AG09309 (cell line): ENCODE measurements around the gene TAGLN.

Source experiments
- DNase-seq: peaks from one replicate; pipeline ENCODE4 v3.0.0-alpha.2; 2010; ENCODE audit warnings: low read depth
- H3K4me3 ChIP-seq: 2 replicates; pipeline ENCODE4 v1.5.1; 2011; ENCODE audit warnings: mild to moderate bottlenecking, low read depth, low read length, moderate library complexity; ENCODE audit not compliant: control insufficient read depth
- TF ChIP-seq, protein P1 (sequence below): IDR thresholded peaks from 2 replicates; pipeline ENCODE4 v1.5.1; 2011; ENCODE audit warnings: mild to moderate bottlenecking, low read depth, low read length, inconsistent platforms; ENCODE audit not compliant: insufficient read depth, control insufficient read depth; ENCODE audit errors: missing control alignments

Gene TAGLN

DNA sequence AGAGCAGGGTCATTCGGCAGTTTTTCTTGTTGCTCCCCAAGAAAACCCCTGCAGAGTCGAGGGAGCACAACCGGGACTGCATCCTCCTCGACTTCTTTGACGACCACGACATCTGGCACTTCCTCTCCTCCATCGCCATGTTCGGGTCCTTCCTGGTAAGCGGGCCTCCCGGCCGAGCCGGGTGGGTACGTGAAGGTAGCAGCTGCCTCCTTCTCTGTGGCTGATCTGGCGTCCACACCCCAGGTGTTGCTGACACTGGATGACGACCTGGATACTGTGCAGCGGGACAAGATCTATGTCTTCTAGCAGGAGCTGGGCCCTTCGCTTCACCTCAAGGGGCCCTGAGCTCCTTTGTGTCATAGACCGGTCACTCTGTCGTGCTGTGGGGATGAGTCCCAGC lies 3.4 kb upstream of the TAGLN start:
- DNase-seq, result no peak
- no peak overlapping the region for H3K4me3 ChIP-seq
- TF ChIP-seq, protein P1, sequence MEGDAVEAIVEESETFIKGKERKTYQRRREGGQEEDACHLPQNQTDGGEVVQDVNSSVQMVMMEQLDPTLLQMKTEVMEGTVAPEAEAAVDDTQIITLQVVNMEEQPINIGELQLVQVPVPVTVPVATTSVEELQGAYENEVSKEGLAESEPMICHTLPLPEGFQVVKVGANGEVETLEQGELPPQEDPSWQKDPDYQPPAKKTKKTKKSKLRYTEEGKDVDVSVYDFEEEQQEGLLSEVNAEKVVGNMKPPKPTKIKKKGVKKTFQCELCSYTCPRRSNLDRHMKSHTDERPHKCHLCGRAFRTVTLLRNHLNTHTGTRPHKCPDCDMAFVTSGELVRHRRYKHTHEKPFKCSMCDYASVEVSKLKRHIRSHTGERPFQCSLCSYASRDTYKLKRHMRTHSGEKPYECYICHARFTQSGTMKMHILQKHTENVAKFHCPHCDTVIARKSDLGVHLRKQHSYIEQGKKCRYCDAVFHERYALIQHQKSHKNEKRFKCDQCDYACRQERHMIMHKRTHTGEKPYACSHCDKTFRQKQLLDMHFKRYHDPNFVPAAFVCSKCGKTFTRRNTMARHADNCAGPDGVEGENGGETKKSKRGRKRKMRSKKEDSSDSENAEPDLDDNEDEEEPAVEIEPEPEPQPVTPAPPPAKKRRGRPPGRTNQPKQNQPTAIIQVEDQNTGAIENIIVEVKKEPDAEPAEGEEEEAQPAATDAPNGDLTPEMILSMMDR, result no peak

DNA sequence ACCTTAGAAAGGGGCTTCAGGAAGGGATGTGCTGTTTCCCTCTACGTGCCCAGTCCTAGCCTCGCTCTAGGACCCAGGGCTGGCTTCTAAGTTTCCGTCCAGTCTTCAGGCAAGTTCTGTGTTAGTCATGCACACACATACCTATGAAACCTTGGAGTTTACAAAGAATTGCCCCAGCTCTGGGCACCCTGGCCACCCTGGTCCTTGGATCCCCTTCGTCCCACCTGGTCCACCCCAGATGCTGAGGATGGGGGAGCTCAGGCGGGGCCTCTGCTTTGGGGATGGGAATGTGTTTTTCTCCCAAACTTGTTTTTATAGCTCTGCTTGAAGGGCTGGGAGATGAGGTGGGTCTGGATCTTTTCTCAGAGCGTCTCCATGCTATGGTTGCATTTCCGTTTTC lies 2.2 kb upstream of the TAGLN start:
- TF ChIP-seq, protein P1, result no peak
- H3K4me3 ChIP-seq, result no peak overlapping the region
- no peak for DNase-seq

DNA sequence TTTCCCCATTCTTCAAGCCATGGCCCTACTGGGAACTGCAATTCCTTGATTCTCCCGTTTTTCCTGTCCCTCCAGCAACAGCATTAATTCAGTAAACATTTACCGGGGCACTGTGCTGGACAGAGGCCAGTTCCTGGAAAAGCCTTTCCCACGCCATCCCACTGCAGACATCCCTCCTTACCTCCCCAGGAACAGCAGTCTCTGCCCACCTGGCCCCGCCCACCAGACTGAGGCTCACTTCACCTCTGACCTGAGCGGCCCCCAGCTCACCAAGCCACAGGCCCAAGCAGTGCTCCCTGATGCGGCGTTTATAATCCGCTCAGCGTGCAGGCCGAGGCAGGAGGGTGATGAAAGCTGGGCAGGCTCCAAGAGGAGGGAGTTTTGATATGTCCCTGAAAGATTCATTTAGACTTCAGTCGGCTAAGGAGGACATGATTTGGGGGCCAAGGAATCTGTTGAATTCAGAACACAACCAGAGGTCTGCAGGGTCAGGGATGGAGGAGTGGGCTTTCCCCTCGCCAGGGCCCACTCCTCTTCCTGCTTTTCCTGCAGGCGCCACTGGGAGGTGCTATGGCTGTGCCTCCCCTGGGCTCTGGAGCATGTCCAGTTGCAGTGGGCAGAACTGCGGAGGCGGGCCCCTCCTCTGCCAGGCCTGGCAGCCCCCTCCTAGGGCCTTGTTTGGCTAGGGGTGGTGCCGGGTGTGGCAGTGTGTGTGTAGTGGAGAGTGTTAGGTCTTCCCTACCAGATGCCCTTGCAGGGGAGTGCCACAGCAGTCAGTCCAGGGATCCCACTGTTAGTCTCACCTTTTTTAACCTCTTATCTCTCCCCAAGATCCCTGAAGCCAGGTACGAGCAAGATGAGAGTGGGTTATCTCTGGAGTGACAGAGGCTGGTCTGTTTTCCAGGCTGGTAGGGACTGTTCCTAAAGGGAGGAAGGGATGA lies 1.4 kb upstream of the TAGLN start:
- DNase-seq, result no peak
- H3K4me3 ChIP-seq, result no peak overlapping the region
- TF ChIP-seq, protein P1, result peak; percentile 45

DNA sequence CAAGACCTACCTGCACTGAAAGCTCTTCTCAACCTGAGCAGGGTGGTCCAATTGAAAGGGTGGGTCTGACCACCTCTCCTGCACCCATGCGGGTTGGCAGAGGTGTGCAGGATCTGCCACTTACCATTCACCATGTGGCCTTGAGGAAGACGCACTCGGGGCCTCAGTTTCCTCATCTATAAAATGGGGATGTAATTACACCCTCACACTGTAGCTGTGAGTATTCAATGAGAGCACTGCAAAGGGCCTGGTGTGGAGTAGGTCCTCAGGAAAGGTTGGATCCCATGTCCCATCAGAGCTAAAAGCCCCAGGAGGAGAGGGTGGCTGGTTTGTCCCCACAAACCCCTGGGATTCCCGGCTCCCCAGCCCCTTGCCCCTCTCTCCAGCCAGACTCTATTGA lies 557 bp upstream of the TAGLN start:
- DNase-seq, result no peak
- peak overlapping the region; percentile 63 for H3K4me3 ChIP-seq
- TF ChIP-seq, protein P1, result no peak

DNA sequence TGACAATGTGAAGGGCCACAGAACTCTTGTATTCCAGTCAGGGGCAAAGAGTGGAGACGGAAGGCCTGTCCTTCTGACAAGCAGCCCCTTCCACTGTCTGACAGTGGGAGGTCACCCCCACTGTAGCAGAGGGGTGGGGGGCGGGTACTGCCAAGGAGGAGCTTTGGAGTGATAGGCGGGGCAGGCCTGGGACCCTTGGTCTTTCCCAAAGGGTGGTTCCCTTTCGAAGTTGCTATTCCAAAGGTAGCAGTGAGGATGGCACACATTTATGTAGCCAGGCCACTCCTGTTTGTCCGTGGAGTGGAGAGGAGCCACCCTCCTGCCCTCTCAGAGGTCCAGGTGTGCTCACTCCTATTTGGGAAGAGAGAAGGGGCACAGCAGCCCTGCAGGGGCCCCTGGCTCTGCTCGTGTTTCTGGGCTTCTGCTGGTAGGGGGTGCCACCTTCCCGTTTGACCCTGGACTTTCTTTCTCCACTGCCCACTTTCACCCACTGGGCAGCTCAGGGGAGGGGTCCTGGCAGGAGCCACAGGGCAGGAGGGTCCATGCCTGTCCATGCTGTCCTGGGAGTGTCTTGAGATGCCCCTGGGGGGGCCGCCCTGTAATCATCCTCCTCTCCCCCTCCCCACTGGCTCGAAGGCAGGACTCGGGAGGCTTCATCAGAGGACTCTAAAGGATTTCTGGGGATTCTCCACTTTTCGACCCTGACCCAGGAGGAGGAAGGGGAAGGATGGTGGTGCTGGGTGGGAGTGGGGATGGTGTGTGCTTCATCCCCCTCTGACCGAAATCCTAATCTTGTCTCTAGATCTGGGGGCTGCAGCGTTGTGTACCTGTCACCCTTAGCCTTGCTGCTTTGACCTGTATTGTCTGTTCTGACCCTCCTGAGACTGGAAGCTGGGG lies 994 bp downstream of the TAGLN start:
- TF ChIP-seq, protein P1, result no peak
- peak overlapping the region; percentile 63 for H3K4me3 ChIP-seq
- no peak for DNase-seq

DNA sequence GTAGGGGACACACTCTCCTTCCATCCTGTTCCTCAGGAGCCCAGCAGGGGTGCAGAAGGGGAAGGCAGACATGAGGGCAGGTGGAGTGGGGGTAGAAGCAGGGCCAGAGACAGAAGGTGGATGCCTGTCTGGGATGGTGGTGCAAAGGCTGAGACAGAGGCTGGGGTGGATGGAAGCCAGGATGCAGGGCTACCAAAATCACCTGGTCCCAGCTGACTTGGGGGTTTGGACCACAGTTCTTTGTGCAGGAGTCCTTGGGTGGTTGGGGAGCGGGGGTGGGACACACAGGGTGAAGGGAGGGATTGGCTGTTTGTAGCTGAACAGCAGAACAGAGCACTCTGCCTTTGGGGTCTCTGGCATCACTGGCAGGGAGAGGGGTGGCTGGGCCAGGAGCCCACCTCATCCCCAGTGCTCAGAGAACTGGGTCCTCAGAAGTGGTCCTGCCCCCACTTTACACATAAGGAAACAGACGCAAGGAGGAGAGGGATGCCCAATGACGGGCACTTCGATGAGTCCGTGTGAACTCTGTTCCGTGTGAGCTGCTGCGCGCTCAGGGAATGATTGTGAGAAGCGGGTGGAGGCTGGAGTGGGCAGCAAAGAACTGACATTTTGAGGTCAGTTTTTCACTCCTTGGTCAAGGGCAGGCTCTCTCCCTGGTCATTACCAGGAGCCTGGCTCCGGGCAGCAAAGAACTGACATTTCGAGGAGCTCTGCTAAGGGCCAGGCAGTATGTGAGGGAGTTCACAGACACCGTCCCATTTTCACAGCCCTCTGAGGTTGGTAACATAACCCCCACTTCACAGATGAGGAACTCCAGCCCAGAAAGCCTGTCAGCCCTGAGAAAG lies 1.9 kb downstream of the TAGLN start:
- peak overlapping the region; percentile 63 for H3K4me3 ChIP-seq
- DNase-seq, result no peak
- TF ChIP-seq, protein P1, result peak; percentile 2
